Stimulated activated CD8-positive, alpha-beta memory T cell treated with anti-CD3 and anti-CD28 coated beads, Interleukin-12 subunit alpha, Interleukin-12 subunit beta, amount 100 ng/mL, for 1 hour (primary cell): ENCODE measurements around the gene RABEP2.
"Not testable (repeated sequence)": the region's sequence is repeated elsewhere in the genome, so short reads cannot be mapped to it uniquely, and the experiment has no call there.

Source experiments
- DNase-seq: peaks from one replicate; pipeline ENCODE4 v3.0.0-alpha.2; 2020; ENCODE audit warnings: low read depth

Gene RABEP2

DNA sequence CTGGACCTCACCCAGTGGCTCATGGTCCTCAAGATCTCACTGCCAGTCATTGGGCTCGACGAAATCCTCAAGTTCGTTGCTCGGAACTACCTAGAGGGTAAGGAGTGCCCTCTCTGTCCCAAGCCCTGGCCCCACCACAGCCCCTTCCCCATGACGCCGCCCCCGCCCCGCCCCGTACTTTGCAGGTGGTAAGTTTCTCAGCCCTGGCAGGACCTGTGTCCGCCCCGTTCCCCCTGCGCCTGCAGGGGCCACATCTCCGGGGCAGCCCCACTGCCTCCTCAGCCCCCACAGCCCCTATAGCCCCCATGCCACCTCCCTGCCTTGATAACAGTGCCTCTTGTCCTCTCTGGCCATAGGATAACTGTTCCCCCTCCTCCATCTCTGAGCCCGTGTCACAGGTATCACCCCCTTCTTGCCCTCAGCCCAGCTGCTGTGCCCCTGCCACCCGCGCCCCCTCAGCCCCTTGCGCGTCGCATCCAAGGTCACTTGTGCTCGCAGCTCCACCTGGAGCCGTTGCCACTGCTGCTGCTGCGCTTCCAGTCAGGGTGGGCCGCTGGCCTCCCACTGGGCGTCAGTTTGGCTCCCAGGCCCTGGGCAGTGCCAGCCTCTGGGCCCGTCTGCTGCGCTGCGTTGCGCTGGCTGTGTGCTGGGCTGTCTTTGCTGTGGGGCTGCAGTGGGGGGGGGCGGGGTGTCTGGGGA, 21.5 kb downstream of the RABEP2 start:
- DNase-seq = no peak

DNA sequence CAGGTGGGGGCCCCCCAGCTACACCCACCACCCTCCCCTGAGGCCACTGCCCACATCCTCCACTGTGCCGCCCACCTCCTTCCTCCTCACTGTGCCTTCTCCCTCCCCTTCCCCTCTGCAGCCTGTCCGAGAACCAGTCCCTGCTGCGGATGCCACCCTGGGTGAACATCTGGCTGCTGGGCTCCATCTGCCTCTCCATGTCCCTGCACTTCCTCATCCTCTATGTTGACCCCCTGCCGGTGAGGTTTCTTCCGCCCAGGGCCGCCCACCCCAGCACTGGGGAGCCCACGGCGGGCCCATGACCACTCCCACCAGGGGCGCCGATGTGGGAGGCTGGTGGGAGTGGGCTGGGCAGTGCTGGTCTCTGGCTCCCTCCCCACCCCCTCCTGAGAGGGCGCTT, 22.1 kb downstream of the RABEP2 start:
- no peak for DNase-seq

DNA sequence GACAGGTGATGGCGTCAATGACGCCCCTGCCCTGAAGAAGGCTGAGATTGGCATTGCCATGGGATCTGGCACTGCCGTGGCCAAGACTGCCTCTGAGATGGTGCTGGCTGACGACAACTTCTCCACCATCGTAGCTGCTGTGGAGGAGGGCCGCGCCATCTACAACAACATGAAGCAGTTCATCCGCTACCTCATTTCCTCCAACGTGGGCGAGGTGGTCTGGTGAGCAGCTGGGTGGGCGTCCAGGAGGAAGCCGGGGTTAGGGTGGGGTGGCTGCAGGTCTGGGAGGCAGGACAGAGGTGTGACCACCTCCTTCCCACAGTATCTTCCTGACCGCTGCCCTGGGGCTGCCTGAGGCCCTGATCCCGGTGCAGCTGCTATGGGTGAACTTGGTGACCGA, 23.2 kb downstream of the RABEP2 start:
- DNase-seq = no peak

DNA sequence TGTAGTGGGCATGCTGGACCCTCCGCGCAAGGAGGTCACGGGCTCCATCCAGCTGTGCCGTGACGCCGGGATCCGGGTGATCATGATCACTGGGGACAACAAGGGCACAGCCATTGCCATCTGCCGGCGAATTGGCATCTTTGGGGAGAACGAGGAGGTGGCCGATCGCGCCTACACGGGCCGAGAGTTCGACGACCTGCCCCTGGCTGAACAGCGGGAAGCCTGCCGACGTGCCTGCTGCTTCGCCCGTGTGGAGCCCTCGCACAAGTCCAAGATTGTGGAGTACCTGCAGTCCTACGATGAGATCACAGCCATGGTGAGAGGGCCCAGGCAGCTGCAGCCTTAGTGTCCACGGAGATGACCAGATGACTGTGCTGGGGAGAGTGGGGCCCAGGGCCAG, 24.4 kb downstream of the RABEP2 start:
- no peak for DNase-seq

GRCh38 chr16:28899882-28900590, 25.0 kb downstream of the RABEP2 start:
- no peak for DNase-seq

DNA sequence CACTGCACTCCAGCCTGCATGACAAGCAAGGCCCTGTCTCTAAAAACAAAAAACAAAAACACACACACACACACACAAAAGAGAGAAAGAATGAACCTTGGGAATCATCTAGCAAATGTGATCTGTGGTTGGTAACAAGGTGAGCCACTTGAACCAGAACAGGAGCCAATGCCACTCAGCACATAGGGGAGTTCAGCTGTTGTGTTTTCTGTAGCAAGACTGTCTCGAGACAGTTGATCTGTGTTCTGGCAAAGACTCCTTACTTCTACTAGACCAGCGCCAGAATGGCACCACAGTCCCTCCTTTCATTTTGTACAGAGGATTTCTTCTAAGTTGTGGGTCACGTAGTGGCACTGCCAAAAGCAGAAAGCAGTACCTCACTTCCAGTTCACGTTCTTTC, 26.1 kb downstream of the RABEP2 start:
- no peak for DNase-seq

GRCh38 chr16:28898266-28898665, 26.8 kb downstream of the RABEP2 start:
- no peak for DNase-seq

- DNase-seq = no peak
Observed at GRCh38 chr16:28897826-28898225, 27.2 kb downstream of the RABEP2 start.

DNA sequence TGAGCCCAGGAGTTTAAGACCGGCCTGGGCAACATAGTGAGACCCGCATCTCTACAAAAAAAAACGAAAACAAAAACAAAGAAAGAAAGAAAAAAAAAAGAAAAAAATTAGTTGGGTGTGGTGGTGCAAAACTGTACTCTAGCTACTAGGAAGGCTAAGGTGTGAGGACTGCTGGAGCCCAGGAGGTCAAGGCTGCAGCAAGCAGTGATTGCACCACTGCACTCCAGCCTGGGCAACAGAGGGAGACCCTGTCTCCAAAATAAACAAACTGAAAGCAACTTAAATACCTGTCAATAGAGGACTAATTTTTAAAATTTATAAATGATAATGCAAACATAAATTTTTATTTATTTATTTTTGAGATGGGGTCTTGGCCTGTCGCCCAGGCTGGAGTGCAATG, 29.4 kb downstream of the RABEP2 start:
- no peak for DNase-seq

DNA sequence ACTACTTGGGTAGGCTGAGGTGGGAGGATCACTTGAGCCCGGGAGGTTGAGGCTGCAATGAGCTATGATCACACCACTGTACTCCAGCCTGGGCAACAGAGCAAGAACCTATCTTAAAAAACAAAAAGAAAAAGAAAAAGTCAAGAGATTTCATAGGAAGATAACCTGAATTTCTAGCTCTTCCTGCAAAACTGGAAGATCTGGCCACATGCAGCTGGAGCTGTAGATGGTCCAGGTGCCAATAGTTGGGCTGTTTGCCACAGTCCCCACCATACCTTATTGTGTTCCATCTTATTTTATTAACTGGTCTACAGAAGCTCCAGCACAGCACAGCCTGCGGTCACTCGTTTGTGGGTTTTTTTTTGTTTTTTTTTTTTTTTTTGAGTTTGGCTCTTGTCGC, 31.7 kb downstream of the RABEP2 start:
- DNase-seq = no peak

- no peak for DNase-seq
Observed at GRCh38 chr16:28891964-28892890, 32.8 kb downstream of the RABEP2 start.

DNA sequence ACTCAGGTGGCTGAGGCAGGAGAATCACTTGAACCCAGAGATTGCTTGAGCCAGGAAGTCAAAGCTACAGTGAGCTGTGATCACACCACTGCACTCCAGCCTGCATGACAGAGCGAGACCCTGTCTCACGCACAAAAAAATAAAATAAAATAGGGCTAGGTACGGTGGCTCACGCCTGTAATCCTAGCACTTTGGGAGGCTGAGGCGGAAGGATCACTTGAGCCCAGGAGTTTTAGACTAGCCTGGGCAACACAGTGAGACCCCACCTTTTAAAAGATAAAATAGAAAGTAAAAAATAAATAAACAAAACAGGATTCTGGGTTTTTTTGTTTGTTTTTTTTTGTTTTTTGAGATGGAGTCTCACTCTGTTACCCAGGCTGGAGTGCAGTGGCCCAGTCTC, 34.7 kb downstream of the RABEP2 start:
- not testable (repeated sequence) for DNase-seq

- DNase-seq = no peak
Observed at GRCh38 chr16:28886945-28887344, 38.1 kb downstream of the RABEP2 start.

DNA sequence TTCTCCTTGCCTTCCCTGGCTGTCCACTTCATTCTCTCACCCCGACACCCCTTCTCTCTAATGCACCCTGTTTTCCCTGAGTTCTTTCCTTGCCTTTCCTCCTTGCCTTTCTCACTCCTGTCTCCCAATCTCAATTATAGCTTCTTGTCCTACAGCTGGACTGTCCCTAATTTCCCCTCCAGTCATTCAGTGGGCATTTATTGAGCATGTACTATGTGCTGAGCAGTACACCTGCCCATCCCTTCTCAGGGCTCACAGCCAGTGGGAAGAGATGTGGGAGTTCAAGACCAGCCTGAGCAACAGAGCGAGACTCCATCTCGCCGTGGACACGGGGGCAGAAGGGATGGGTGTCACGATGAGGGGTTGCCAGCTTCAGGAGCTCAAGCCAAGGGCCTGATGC, 41.0 kb downstream of the RABEP2 start:
- no peak for DNase-seq

DNA sequence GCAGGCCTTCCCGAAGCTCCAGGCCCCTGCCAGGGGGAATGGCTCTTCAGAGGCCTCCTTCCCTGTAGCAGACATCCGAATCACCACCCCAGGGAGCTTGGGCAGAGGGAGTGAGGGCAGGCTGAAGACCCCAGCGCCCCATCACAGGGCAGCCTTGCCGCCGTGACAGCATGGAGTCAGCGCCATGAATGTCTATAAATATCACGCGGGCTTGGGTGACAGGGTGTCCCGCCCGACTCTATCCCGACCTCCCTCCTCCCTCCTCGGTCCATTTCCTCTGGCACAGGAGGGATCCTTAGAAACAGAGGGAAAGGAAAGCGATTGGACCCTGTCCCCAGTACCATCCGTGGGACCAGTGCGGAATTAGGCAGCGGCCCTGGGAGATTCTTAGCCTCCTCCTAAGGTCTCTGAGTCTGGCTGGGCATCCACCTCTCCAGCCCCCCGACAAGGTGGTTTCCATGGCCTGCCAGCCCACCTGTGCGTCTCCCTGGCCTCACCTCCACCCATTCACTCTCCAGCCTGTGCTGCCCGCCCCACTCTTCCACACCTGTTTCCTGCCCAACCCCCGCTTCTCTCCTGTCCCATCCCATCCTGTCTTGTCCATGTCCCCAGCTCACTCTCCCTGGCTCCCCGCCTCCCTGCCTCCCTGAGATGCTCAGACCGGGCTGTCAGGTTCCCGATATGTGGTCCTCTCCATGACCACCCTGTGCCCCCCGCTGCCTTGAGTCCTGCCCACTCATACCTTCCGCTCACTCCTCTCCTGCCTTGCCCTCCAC, 41.6 kb downstream of the RABEP2 start:
- DNase-seq = no peak

DNA sequence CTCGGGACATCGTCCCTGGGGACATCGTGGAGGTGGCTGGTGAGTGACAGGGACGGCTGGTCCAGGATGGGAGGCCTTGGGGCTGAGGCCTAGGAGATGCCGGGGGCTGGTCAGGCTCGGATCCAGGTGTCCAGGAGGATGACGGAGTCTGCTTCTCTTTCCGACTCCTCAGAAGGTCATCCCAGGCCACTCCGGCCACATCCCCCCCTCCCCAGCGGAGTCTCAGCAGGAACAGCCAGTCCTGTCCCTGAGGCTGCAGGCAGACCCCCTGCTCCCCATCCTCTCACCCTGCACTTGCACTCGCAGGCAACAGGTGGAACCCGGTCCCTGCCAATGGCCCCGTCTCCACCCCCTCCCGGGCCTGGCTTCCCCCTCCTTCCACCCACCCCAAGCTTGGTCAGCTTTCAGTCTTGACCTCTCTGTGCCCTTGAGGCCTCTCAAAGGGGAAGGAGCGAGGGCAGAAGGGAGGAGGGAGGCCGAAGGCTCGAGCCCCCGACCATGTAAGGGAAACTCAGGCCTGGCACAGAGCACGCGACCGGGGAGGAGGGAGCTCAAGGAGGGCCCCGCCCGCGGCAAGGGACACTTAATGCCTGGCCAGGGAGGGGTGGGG, 42.4 kb downstream of the RABEP2 start:
- DNase-seq = no peak

DNA sequence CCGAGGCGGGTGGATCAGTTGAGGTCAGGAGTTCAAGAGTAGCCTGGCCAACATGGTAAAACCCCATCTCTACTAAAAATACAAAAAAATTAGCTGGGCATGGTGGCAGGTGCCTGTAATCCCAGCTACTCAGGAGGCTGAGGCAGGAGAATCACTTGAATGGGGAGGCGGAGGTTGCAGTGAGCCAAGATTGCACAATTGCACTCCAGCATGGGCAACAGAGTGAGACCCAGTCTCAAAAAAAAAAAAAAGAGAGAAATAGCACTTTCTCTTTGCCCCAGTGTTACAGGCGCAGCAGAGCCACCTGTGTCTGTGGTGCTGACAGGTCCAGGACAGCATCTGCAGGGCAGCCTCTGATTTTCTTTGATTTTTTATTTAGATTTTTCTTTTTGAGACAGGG, 43.5 kb downstream of the RABEP2 start:
- DNase-seq = not testable (repeated sequence)

DNA sequence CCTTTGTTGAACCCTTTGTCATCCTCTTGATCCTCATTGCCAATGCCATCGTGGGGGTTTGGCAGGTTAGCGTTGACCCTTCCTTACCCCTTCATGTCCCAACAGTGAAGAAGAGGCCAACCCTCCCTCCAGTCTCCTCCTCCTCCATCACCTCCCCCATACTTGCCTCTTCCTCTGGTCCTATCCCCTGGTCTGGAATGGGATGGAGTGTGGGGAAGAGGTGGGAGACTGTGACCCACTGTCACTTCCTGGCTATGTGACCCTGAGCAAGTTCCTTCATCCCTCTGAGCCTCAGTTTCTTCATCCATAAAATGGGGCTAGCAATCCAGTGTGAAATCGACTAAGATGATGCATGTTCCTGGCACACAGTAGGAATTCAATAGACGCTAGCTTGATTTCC, 44.1 kb downstream of the RABEP2 start:
- DNase-seq = no peak

DNA sequence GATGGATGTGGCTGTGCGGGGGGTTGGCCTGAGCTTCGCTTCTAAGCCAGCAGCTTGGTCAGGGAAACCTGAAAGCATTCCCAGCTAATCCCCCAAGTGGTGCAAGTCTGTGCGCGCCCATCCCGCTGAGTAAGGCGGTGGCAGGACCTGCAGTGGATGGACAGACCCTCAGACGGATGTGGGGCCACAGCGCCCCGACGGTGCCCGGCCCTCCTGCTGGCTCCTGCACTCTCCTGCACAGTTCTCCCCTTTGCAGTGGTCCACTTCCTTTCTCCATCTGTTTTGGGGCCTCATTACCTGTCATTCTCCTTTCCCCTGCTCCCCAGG, 44.5 kb downstream of the RABEP2 start:
- no peak for DNase-seq

DNA sequence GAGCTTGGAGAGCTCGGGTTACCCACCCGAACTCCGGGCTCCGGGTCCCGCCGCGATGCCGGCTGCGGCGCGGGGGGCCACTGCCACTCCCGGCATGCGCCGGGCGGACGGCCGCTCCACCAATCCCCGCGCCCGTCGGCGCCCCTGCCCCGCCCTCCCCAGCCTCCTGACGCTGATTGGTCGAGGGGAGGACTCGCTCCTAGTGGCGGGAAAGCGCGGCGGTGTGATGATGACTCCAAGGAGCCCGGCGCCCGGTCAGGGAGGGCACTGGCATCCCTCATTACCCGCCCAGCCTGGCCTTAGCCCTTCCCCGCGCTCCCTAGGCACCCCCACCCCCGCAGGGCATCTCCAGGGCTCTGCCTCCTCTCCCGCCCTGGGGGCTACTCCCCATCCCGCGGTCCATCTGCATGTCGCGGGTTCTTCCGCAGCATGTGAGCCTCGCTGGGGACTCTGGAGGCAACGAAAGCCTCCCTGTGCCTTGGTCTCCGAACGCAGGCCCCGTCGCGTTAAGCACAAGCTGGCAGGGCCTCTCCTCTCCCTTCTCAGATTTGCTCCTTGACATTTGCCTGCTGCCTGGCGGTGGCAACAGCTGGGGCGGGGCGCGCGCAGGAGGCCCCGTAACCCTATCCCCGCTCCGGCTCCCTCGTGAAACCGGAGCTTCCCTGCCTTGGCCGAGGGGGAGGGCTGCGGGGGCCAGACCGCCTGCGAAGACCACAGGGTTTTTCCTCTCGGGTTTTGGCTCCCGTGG, 45.0 kb downstream of the RABEP2 start:
- DNase-seq = peak; percentile 80

DNA sequence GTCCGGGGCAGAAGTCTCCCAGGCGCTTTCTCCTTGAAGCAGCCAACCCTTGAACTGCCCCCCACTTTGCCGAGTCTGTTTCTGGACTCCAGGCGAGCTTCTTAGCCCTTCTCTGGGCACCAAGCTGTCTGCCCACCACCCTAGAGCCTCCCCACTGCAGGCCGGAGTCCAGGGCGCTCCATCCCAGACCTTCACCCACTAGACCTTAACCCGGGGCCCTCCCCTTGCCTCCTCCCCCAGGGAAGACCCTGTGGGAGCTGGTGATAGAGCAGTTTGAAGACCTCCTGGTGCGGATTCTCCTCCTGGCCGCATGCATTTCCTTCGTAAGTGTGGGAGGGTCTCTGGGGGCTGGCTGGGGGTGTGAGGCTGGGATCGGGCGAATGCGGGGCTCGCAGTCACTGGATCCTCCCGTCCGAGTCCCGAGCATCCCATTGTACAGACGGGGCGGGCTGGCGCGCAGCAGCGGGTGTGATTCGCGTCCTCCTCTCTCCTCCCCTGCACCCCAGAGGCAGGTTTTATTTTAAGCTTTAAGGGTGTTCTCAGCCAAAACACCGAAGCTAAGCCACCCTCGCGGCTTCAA, 45.7 kb downstream of the RABEP2 start:
- DNase-seq = no peak
